NCI-H2107 (cell line): ENCODE data around the gene ECSIT.
"Not testable (repeated sequence)": the region's sequence is repeated elsewhere in the genome, so short reads cannot be mapped to it uniquely, and the experiment has no call there.

Source experiments
- DNase-seq: peaks from one replicate; lab custom pipeline; 2025; lab: John Stamatoyannopoulos, UW

The ECSIT gene

GRCh38 chr19:11478167-11479089, 50.5 kb downstream of the ECSIT start:
- no peak for DNase-seq

DNA sequence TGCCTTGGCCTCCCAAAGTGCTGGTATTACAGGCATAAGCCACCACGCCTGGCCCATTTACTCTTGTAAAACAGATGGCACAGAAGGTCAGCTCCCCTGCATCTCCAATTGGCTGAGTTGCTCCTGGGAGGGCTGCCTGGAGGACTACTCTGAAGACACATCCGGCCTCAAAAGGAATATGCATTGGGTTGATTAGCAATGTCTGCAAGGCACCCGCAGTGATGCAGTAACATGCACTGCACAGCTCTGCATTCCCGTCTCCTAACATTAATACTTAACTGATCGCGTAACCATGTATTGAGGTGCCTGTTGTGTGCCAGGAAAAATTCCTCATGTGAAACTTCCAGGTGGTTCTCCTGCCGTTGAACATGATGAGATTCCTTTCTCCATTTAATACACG, 53.1 kb downstream of the ECSIT start:
- no peak for DNase-seq

DNA sequence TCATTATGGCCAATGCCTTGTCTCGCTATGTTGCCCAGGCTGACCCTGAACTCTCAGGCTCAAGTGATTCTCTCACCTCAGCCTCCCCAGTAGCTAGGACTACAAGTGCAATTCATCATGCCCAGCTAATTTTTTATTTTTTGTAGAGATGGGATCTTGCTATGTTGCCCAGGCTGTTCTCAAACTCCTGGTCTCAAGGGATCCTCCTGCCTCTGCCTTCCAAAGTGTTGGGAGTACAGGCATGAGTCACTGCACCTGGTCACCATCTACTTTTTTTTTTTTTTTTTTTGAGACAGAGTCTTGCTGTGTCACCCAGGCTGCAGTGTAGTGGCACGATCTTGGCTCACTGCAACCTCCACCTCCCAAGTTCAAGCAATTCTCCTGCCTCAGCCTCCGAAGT, 53.6 kb downstream of the ECSIT start:
- DNase-seq: not testable (repeated sequence)

DNA sequence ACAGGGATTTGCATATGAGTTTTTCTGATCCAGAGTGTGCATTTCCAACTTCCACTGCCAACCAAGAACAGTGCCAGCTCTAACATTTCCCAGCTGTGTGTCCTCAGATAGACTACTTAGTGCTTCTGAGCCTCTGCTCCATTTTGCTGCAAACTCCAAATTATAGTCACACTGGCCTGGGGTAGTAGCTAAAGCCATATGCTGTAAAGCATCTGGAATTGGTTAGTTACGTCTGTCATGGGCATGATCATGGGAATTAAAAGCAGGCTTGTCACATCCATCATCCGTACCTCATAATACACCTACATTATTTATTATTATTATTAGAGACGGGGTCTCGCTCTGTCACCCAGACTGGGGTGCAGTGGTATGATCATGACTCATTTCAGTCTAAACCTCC, 55.2 kb downstream of the ECSIT start:
- no peak for DNase-seq

DNA sequence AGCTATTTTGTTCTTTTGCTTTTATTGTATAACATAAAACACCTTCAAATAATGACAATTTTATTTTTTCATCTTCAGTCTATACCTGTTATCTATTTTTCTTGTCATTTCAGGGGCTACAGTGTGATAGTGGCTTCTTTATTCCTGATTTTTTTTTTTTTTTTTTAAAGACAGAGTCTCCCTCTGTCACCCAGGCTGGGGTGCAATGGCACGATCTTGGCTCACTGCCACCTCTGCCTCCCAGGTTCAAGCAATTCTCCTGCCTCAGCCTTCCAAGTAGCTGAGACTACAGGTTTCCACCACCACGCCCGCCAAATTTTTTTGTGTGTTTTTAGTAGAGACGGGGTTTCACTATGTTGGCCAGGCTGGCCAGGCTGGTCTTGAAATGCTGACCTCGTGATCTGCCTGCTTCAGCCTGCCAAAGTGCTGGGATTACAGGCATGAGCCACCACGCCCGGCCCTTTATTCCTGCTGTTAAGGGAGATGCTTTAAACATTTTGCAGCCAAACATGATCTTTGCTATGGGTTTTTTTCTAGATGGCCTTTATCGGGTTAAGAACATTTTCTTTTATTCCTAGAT, 60.6 kb downstream of the ECSIT start:
- not testable (repeated sequence) for DNase-seq

- DNase-seq: no peak
Measured at GRCh38 chr19:11465600-11465999, 63.3 kb downstream of the ECSIT start.

DNA sequence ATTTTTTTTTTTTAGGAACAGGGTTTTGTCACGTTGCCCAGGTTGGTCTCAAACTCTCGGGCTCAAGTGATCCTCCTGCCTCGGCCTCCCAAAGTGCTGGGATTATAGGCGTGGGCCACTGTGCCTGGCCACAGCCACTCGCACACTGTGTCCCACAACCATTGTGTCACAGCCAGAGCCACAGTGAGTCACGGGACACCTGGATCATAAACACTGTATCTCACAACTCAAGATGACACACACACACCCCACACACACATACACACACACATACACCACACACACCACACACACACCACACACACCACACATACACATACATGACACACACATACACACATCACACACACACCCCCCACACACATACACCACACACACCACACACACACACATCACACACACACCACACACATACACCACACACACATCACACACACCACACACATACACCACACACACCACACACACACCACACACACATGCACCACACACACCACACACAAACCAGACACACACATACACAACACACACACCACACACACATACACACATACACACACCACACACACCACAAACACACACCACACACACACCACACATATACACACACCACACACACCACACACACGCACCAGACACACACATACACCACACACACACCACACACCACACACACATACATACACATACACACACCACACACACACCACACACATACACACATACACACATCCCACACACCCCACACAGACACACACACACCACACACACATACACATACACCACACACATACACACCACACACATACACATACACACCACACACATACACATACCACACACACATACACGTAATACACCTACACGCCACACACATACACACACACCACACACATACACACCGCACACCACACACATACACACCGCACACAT, 64.3 kb downstream of the ECSIT start:
- no peak for DNase-seq

DNA sequence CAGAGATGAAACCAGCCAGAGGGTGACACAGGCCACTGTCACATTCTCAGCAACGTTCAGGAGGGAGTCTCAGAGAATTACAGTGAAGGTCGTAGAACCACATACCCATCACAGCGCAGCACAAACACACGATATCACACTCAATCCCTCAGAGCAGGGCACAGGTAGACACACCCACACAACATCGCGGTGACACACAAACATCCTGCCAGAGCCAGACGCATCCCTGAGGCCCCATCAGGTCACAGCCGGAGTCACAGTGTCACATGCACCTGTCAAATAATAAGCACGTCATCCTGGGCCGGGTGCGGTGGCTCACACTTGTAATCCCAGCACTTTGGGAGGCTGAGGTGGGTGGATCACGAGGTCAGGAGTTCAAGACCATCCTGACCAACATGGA, 65.5 kb downstream of the ECSIT start:
- DNase-seq: no peak

GRCh38 chr19:11461453-11461852, 67.5 kb downstream of the ECSIT start:
- no peak for DNase-seq

- no peak for DNase-seq
Measured at GRCh38 chr19:11460207-11460606, 68.7 kb downstream of the ECSIT start.

DNA sequence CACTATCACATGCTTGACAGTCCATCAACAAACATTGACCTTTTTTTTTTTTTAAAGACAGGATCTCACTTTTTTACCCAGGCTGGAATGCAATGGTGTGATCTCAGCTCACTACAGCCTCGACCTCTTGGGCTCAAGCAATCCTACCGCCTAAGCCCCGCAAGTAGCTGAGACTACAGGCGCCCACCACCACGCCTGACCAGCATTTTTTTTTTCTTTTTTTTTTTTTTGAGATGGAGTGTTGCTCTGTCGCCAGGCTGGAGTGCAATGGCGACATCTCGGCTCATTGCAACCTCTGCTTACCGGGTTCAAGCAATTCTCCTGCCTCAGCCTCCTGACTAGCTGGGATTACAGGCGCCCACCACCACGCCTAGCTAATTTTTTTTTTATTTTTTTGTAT, 70.0 kb downstream of the ECSIT start:
- not testable (repeated sequence) for DNase-seq

- no peak for DNase-seq
Measured at GRCh38 chr19:11458236-11458900, 70.6 kb downstream of the ECSIT start.

- no peak for DNase-seq
Measured at GRCh38 chr19:11457831-11458230, 71.1 kb downstream of the ECSIT start.

DNA sequence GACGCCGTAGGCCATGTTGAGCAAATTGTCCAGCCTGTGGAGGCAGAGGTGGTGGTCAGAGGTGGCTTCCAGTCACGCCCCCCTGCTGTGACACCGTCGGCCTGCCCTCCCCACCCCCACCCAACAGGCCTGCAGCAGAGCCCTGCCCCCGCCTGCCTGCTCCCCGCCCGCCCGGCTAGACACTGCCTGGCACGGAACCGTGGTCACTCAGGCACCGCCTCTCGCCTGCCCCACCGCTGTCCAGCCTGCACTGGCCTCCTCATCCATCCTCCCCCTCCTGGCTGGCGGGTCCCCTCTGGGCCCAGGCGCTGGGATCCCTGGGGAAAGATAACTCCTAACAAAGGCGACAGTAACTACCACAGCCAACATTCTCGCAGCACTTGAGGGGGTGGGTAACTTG, 71.8 kb downstream of the ECSIT start:
- DNase-seq: no peak

DNA sequence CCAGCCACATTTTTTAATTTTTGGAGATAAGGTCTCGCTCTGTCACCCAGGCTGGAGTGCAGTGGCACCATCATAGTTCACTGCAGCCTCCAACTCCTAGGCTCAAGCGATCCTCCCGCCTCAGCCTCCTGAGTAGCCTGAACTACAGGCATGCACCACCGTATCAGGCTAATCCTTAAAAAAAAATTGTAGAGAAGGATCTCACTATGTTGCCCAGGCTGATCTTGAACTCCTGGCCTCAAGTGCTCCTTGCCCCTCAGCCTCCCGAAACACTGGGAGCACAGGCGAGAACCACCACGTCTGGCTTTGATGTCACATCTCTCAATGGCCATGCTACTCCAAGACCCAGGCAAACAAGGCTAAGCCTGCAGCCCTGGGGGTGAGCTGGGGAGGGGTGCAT, 72.3 kb downstream of the ECSIT start:
- no peak for DNase-seq
